Aorta (tissue), 5 donors: ENCODE results near the gene RNF152. TPM values are rescaled to one million over a fixed set of nuclear protein-coding genes. Genes with fewer than 3 reads are reported as not detected.
"Not testable (repeated sequence)": the region's sequence is repeated elsewhere in the genome, so short reads cannot be mapped to it uniquely, and the experiment has no call there.

Experiments used
- ATAC-seq: fragments of 200-7000 bp; cut with Tn5 transposase; one replicate; pipeline ENCODE4 v1.9.1; 2022; ENCODE audit warnings: moderate library complexity; ENCODE audit not compliant: low FRiP score
- DNase-seq, 2 donors: peaks; one replicate each; pipeline ENCODE4 v3.0.0-alpha.2; 2020
- H3K27ac ChIP-seq, 2 donors: one replicate each; pipeline ENCODE4 v1.5.1; 2013; ENCODE audit warnings: low read length in 2 of 2, mild to moderate bottlenecking in 2 of 2, moderate library complexity in 2 of 2, control low read depth in 1 of 2, inconsistent platforms in 1 of 2, low read depth in 1 of 2
- H3K27me3 ChIP-seq, 2 donors: one replicate each; pipeline ENCODE4 v1.6.1; 2013; ENCODE audit warnings: control low read depth in 1 of 2, low read length in 1 of 2, mild to moderate bottlenecking in 1 of 2, moderate library complexity in 1 of 2; ENCODE audit not compliant: insufficient read depth in 2 of 2, control insufficient read depth in 1 of 2
- H3K36me3 ChIP-seq, 2 donors: one replicate each; pipeline ENCODE4 v1.6.1; 2013; ENCODE audit warnings: control low read depth in 1 of 2, low read length in 1 of 2, mild to moderate bottlenecking in 1 of 2; ENCODE audit not compliant: insufficient read depth in 2 of 2, control insufficient read depth in 1 of 2
- H3K4me1 ChIP-seq, 2 donors: one replicate each; pipeline ENCODE4 v1.6.1; 2013; ENCODE audit warnings: low read length in 2 of 2, control low read depth in 1 of 2, mild to moderate bottlenecking in 1 of 2, moderate library complexity in 1 of 2; ENCODE audit not compliant: insufficient read depth in 2 of 2, control insufficient read depth in 1 of 2
- H3K4me3 ChIP-seq, 2 donors: one replicate each; pipeline ENCODE4 v1.5.1; 2013; ENCODE audit warnings: low read length in 2 of 2, control low read depth in 1 of 2, mild to moderate bottlenecking in 1 of 2
- H3K9me3 ChIP-seq: one replicate; pipeline ENCODE4 v1.6.1; 2013; ENCODE audit warnings: mild to moderate bottlenecking, low read length; ENCODE audit not compliant: control insufficient read depth
- WGBS, 2 donors: extraction: QIAGEN DNeasy Blood & Tissue Kit; methylation state at CpG; one replicate each; pipeline ENCODE4 v1.1.7; 2013; 5-methylcytosine and 5-hydroxymethylcytosine counted together
- intact Hi-C, 2 donors: fragments of 100-400 bp; cut with DNase I; formaldehyde crosslinking; loops; one replicate each; pipeline versions ENCODE4 v1.14.2 to v1.15.0; 2022
- polyA plus RNA-seq, 2 donors: library from polyadenylated mRNA; stranded (reverse); fragments of 200-250 nt; gene quantifications; one replicate each; pipeline ENCODE4 v1.2.3, GENCODE V29; 2013
- total RNA-seq, 2 donors: library from RNA; stranded (reverse); fragmentation: NEBNext Ultra II Directional; extraction: Animal tissue kit (Norgen Biotek cat#: 25700); gene quantifications; one replicate each; pipeline ENCODE4 v1.2.1, GENCODE V29; 2021
- donor health status: healthy with polysubstance abuse.
- donor health status: Bipolar disorder and iron deficiency.
- donor health status: DM: no; HTN: no; CAD: no.
- donor health status: DM: no; HTN: no; CAD: no.
- donor health status: DM: yes; HTN: yes; CAD: no.

RNF152 gene
- total and polyA plus RNA-seq, 4 donors, result 5.3 to 25.5 (median 21.5) TPM

- intact Hi-C loops, result no loop called here
- WGBS, 2 donors, result 88 to 89% methylated on average over 6 of the region's 6 CpGs
- no peak for DNase-seq
- Histone ChIP-seq H3K9me3 (peaks cover 4% of the 10 kb centered on the region), H3K27me3 (no peaks in the 10 kb centered on the region), H3K4me1 (no peaks in the 10 kb centered on the region), H3K36me3 (no peaks in the 10 kb centered on the region), H3K27ac (no peak overlapping the region), H3K4me3 (no peak overlapping the region)
- no peak for ATAC-seq
Measured at GRCh38 chr18:61797696-61798590, 94.9 kb downstream of the RNF152 start.

GRCh38 chr18:61791031-61791430 lies 101.8 kb downstream of the RNF152 start:
- Histone ChIP-seq H3K27ac (no peak overlapping the region), H3K36me3 (no peaks in the 10 kb centered on the region), H3K4me1 (no peaks in the 10 kb centered on the region), H3K9me3 (no peaks in the 10 kb centered on the region), H3K4me3 (no peak overlapping the region), H3K27me3 (no peaks in the 10 kb centered on the region)
- DNase-seq (no peak), ATAC-seq (no peak)
- 90 to 94% methylated on average over 3 of the region's 3 CpGs for WGBS, 2 donors
- intact Hi-C loops, result no loop called here

- H3K27ac ChIP-seq, intact Hi-C loops, ATAC-seq, H3K9me3 ChIP-seq, H3K27me3 ChIP-seq, H3K4me3 ChIP-seq, H3K36me3 ChIP-seq, H3K4me1 ChIP-seq, DNase-seq: not testable (repeated sequence)
- 75 to 82% methylated on average over 1 of the region's 1 CpG for WGBS, 2 donors
Measured at GRCh38 chr18:61787011-61787670, 105.7 kb downstream of the RNF152 start.

- H3K36me3 ChIP-seq, result no peaks in the 10 kb centered on the region
- ATAC-seq (no peak), DNase-seq (no peak)
- intact Hi-C loops, result no loop called here
- no peaks in the 10 kb centered on the region for H3K9me3 ChIP-seq
- WGBS, 2 donors, result 78 to 79% methylated on average over 3 of the region's 3 CpGs
- no peaks in the 10 kb centered on the region for H3K27me3 ChIP-seq
- H3K4me3 ChIP-seq, result no peak overlapping the region
- no peak overlapping the region for H3K27ac ChIP-seq
- H3K4me1 ChIP-seq, result no peaks in the 10 kb centered on the region
Measured at GRCh38 chr18:61785588-61785987, 107.2 kb downstream of the RNF152 start.

- no peak overlapping the region for H3K4me3 ChIP-seq
- no peak overlapping the region for H3K27ac ChIP-seq
- H3K4me1 ChIP-seq, result no peaks in the 10 kb centered on the region
- no peaks in the 10 kb centered on the region for H3K9me3 ChIP-seq
- no peak for DNase-seq
- no peaks in the 10 kb centered on the region for H3K27me3 ChIP-seq
- 55 to 66% methylated on average over 2 of the region's 2 CpGs for WGBS, 2 donors
- ATAC-seq, result no peak
- intact Hi-C loops, result no loop called here
- no peaks in the 10 kb centered on the region for H3K36me3 ChIP-seq
Measured at GRCh38 chr18:61784834-61785233, 108.0 kb downstream of the RNF152 start.

GRCh38 chr18:61782545-61782944 lies 110.3 kb downstream of the RNF152 start:
- H3K27me3 ChIP-seq, result no peaks in the 10 kb centered on the region
- no peak overlapping the region for H3K27ac ChIP-seq
- no peak overlapping the region for H3K4me3 ChIP-seq
- peaks cover 1% of the 10 kb centered on the region for H3K9me3 ChIP-seq
- ATAC-seq, result no peak
- WGBS, 2 donors, result 82 to 92% methylated on average over 3 of the region's 3 CpGs
- no peaks in the 10 kb centered on the region for H3K36me3 ChIP-seq
- H3K4me1 ChIP-seq, result no peaks in the 10 kb centered on the region
- intact Hi-C loops, result no loop called here
- DNase-seq, result no peak

- ATAC-seq, H3K27me3 ChIP-seq, H3K27ac ChIP-seq, DNase-seq, H3K36me3 ChIP-seq, H3K4me3 ChIP-seq, H3K9me3 ChIP-seq, intact Hi-C loops, H3K4me1 ChIP-seq: not testable (repeated sequence)
Measured at GRCh38 chr18:61776201-61776600, 116.6 kb downstream of the RNF152 start.

- DNase-seq, result no peak
- no peak overlapping the region for H3K4me3 ChIP-seq
- peaks cover 1% of the 10 kb centered on the region for H3K9me3 ChIP-seq
- ATAC-seq, result no peak
- no peaks in the 10 kb centered on the region for H3K4me1 ChIP-seq
- no peaks in the 10 kb centered on the region for H3K27me3 ChIP-seq
- intact Hi-C loops, result no loop called here
- H3K27ac ChIP-seq, result no peak overlapping the region
- H3K36me3 ChIP-seq, result no peaks in the 10 kb centered on the region
Measured at GRCh38 chr18:61774846-61775245, 118.0 kb downstream of the RNF152 start.

GRCh38 chr18:61772293-61772848 lies 120.4 kb downstream of the RNF152 start:
- Histone ChIP-seq H3K36me3 (no peaks in the 10 kb centered on the region), H3K9me3 (no peaks in the 10 kb centered on the region), H3K4me1 (no peaks in the 10 kb centered on the region), H3K27ac (no peak overlapping the region), H3K4me3 (no peak overlapping the region), H3K27me3 (no peaks in the 10 kb centered on the region)
- DNase-seq (no peak), ATAC-seq (no peak)
- WGBS, 2 donors, result 75 to 96% methylated on average over 2 of the region's 2 CpGs
- intact Hi-C loops, result no loop called here
